Astrocyte (in vitro differentiated cells and primary cell): ENCODE data around the gene ARHGAP26. TPM values are rescaled to one million over a fixed set of nuclear protein-coding genes. Genes with fewer than 3 reads are reported as not detected.

Experiments
- DNase-seq: peaks from one replicate; pipeline ENCODE4 v3.0.0-alpha.2; 2010; ENCODE audit warnings: low read depth
- FAIRE-seq: peaks from 2 replicates; lab custom pipeline; 2011; peaks lifted over from hg19 to GRCh38; lab: Jason Lieb, UNC
- H2AFZ ChIP-seq: 2 replicates; pipeline ENCODE4 v1.6.0; 2012; ENCODE audit warnings: low read depth, low read length, inconsistent platforms
- H3K27ac ChIP-seq: 2 replicates; pipeline ENCODE4 v1.5.1; 2011; ENCODE audit warnings: low read depth, low read length, inconsistent platforms
- H3K27me3 ChIP-seq: 2 replicates; pipeline ENCODE4 v1.6.0; 2011; ENCODE audit warnings: low read length, inconsistent platforms; ENCODE audit not compliant: insufficient read depth
- H3K36me3 ChIP-seq: 2 replicates; pipeline ENCODE4 v1.5.1; 2011; ENCODE audit warnings: low read length, inconsistent platforms; ENCODE audit not compliant: insufficient read depth
- H3K4me1 ChIP-seq: 2 replicates; pipeline ENCODE4 v1.5.1; 2011; ENCODE audit warnings: low read length, inconsistent platforms; ENCODE audit not compliant: insufficient read depth
- H3K4me2 ChIP-seq: 2 replicates; pipeline ENCODE4 v1.6.0; 2012; ENCODE audit warnings: low read length, inconsistent platforms
- H3K4me3 ChIP-seq: 2 replicates; pipeline ENCODE4 v1.5.1; 2011; ENCODE audit warnings: low read depth, mild to moderate bottlenecking, low read length, inconsistent platforms; ENCODE audit not compliant: insufficient read depth
- H3K79me2 ChIP-seq: 2 replicates; pipeline ENCODE4 v1.6.0; 2012; ENCODE audit warnings: mild to moderate bottlenecking, low read length, inconsistent platforms; ENCODE audit not compliant: insufficient read depth
- H3K9ac ChIP-seq: 2 replicates; pipeline ENCODE4 v1.6.0; 2012; ENCODE audit warnings: mild to moderate bottlenecking, low read length, inconsistent platforms
- H3K9me3 ChIP-seq: 2 replicates; pipeline ENCODE4 v1.5.1; 2012; ENCODE audit warnings: low read depth, mild to moderate bottlenecking, low read length, inconsistent platforms; ENCODE audit not compliant: insufficient read depth
- H4K20me1 ChIP-seq: 2 replicates; pipeline ENCODE4 v1.6.0; 2012; ENCODE audit warnings: low read length, inconsistent platforms; ENCODE audit not compliant: insufficient read depth
- H3K27ac Mint-ChIP-seq: one replicate; pipeline ENCODE4 v1.8.0; 2021; ENCODE audit warnings: mild to moderate bottlenecking, mixed read lengths; ENCODE audit not compliant: unreplicated experiment
- H3K27me3 Mint-ChIP-seq: one replicate; pipeline ENCODE4 v1.8.0; 2021; ENCODE audit warnings: low read depth, mixed read lengths; ENCODE audit not compliant: unreplicated experiment
- H3K36me3 Mint-ChIP-seq: one replicate; pipeline ENCODE4 v1.8.0; 2021; ENCODE audit warnings: low read depth, mixed read lengths; ENCODE audit not compliant: unreplicated experiment
- H3K4me1 Mint-ChIP-seq: one replicate; pipeline ENCODE4 v1.8.0; 2021; ENCODE audit warnings: low read depth, mixed read lengths; ENCODE audit not compliant: unreplicated experiment
- H3K4me3 Mint-ChIP-seq: one replicate; pipeline ENCODE4 v1.8.0; 2021; ENCODE audit warnings: mild to moderate bottlenecking, moderate library complexity, mixed read lengths; ENCODE audit not compliant: unreplicated experiment
- H3K9me3 Mint-ChIP-seq: one replicate; pipeline ENCODE4 v1.8.0; 2021; ENCODE audit warnings: mild to moderate bottlenecking, mixed read lengths; ENCODE audit not compliant: unreplicated experiment
- CTCF ChIP-seq: IDR thresholded peaks from 2 replicates; pipeline ENCODE4 v1.5.1; 2011; ENCODE audit warnings: low read depth, mild to moderate bottlenecking, inconsistent platforms, low read length, moderate library complexity; ENCODE audit not compliant: insufficient read depth
- EZH2 ChIP-seq: IDR thresholded peaks from 2 replicates; pipeline ENCODE4 v1.6.1; 2012; ENCODE audit warnings: mild to moderate bottlenecking, low read length, inconsistent platforms; ENCODE audit not compliant: insufficient read depth
- total RNA-seq: library from RNA; stranded (reverse); gene quantifications from 2 replicates; pipeline ENCODE4 v1.2.1, GENCODE V29; 2021

The ARHGAP26 gene
- total RNA-seq, 1 donor from 2014 or later = 5.6 TPM

GRCh38 chr5:142844866-142845265, 74.7 kb downstream of the ARHGAP26 start:
- Mint-ChIP-seq H3K9me3 (peaks cover 6% of the 10 kb centered on the region), H3K27me3 (no peaks in the 10 kb centered on the region), H3K36me3 (no peaks in the 10 kb centered on the region), H3K4me1 (peaks cover 34% of the 10 kb centered on the region), H3K27ac (no peak overlapping the region), H3K4me3 (no peak overlapping the region)
- H3K36me3 ChIP-seq = no peaks in the 10 kb centered on the region
- H3K4me2 ChIP-seq = no peak overlapping the region
- no peak overlapping the region for H2AFZ ChIP-seq
- H3K27me3 ChIP-seq = no peaks in the 10 kb centered on the region
- H3K27ac ChIP-seq = no peak overlapping the region
- DNase-seq (no peak), FAIRE-seq (no peak)
- no peak overlapping the region for H3K4me3 ChIP-seq
- H3K9ac ChIP-seq = no peak overlapping the region
- H3K9me3 ChIP-seq = no peaks in the 10 kb centered on the region
- H4K20me1 ChIP-seq = no peaks in the 10 kb centered on the region
- TF ChIP-seq EZH2 (no peak), CTCF (no peak)
- H3K79me2 ChIP-seq = no peaks in the 10 kb centered on the region
- peaks cover 3% of the 10 kb centered on the region for H3K4me1 ChIP-seq

GRCh38 chr5:142845402-142845921, 75.3 kb downstream of the ARHGAP26 start:
- no peaks in the 10 kb centered on the region for H3K27me3 Mint-ChIP-seq
- peaks cover 3% of the 10 kb centered on the region for H3K4me1 ChIP-seq
- H3K27ac ChIP-seq = no peak overlapping the region

More at GRCh38 chr5:142845402-142845921, 75.3 kb downstream of the ARHGAP26 start:
- DNase-seq (no peak), FAIRE-seq (no peak)
- Histone ChIP-seq H3K4me3 (no peak overlapping the region), H3K79me2 (no peaks in the 10 kb centered on the region), H2AFZ (no peak overlapping the region), H3K9ac (no peak overlapping the region), H3K9me3 (no peaks in the 10 kb centered on the region), H3K4me2 (no peak overlapping the region), H3K36me3 (no peaks in the 10 kb centered on the region), H3K27me3 (no peaks in the 10 kb centered on the region), H4K20me1 (no peaks in the 10 kb centered on the region)
- no peaks in the 10 kb centered on the region for H3K36me3 Mint-ChIP-seq
- H3K4me3 Mint-ChIP-seq = no peak overlapping the region
- no peak for TF ChIP-seq EZH2
- TF ChIP-seq CTCF = no peak
- peaks cover 6% of the 10 kb centered on the region for H3K9me3 Mint-ChIP-seq
- H3K4me1 Mint-ChIP-seq = peaks cover 34% of the 10 kb centered on the region
- H3K27ac Mint-ChIP-seq = no peak overlapping the region
